ENCODE data around the gene TMSB4X. TPM values are rescaled to one million over a fixed set of nuclear protein-coding genes. Genes with fewer than 3 reads are reported as not detected.

Gene TMSB4X
- total and polyA plus RNA-seq, 4 donors = 2,762 to 17,543 (median 6,164) TPM

DNA sequence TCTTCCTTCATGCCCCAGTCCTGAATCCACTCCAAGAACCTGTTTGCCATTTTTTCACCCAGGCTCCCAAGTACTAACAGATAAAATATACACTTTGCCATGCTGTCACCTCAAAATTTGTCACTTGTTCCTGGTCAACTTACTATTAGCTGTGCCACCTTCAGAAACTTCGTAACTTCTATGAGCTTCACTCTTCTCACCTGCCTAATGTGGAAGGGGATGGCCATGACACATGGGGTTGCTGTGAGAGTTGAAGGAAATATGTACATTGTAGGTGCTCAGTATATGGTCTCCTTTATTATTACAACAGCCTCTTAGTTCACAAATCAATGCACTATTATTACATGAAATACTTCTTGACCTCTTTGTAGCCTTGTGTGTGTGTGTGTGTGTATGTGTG, 10.4 kb downstream of the TMSB4X start:
- Histone ChIP-seq H3K4me3 (ENCODE audit: low read length in 2 of 2) (no peak overlapping the region), H3K4me1 (ENCODE audit: control insufficient read depth in 1 of 2, insufficient read depth in 2 of 2, low read length in 2 of 2) (no peaks in the 10 kb centered on the region), H3K27ac (ENCODE audit: low read depth in 1 of 2, low read length in 2 of 2) (no peak overlapping the region), H3K27me3 (ENCODE audit: control insufficient read depth in 1 of 2, insufficient read depth in 2 of 2, low read length in 1 of 2) (no peaks in the 10 kb centered on the region), H3K9me3 (ENCODE audit: control insufficient read depth, low read length) (no peaks in the 10 kb centered on the region), H3K36me3 (ENCODE audit: control insufficient read depth in 1 of 2, insufficient read depth in 2 of 2, low read length in 1 of 2) (no peaks in the 10 kb centered on the region)
- DNase-seq (no peak), ATAC-seq (ENCODE audit: low FRiP score) (no peak)
- intact Hi-C loops (cut with DNase I) = no loop called here
- 76 to 95% methylated on average over 1 of the region's 1 CpG for WGBS, 2 donors

DNA sequence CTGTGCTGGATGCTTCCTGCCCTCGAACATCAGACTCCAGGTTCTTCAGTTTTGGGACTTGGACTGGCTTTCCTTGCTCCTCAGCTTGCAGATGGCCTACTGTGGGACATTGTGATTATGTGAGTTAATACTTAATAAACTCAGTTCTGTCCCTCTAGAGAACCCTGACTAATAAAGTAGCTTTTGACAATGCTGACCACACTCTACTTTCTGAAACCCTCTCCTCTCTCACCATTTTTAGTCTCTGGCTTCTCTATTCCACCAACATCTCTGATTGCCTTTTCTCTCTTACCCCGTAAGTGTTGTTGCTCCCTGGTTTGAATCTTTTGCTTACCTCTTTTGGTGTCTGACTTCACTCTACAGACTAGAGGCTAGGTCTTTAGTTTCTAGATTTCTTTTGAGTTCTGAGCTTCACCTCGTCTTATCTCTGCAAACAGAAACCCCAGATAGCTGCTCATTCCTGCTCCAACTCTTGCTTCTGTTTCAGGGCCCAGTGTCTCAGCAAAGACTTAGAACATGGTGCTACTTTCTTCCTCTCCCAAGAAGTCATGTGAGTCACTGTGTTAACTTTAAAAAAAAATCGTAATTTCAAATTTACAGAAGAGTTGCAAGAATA, 11.4 kb downstream of the TMSB4X start:
- ATAC-seq (ENCODE audit: low FRiP score) = no peak
- H3K27ac ChIP-seq (ENCODE audit: low read depth in 1 of 2, low read length in 2 of 2) = no peak overlapping the region
- intact Hi-C loops (cut with DNase I) = no loop called here
- no peaks in the 10 kb centered on the region for H3K27me3 ChIP-seq (ENCODE audit: control insufficient read depth in 1 of 2, insufficient read depth in 2 of 2, low read length in 1 of 2)
- 66 to 73% methylated on average over 4 of the region's 4 CpGs for WGBS, 2 donors
- H3K36me3 ChIP-seq (ENCODE audit: control insufficient read depth in 1 of 2, insufficient read depth in 2 of 2, low read length in 1 of 2) = no peaks in the 10 kb centered on the region
- DNase-seq = no peak
- H3K9me3 ChIP-seq (ENCODE audit: control insufficient read depth, low read length) = no peaks in the 10 kb centered on the region
- no peaks in the 10 kb centered on the region for H3K4me1 ChIP-seq (ENCODE audit: control insufficient read depth in 1 of 2, insufficient read depth in 2 of 2, low read length in 2 of 2)
- H3K4me3 ChIP-seq (ENCODE audit: low read length in 2 of 2) = no peak overlapping the region

DNA sequence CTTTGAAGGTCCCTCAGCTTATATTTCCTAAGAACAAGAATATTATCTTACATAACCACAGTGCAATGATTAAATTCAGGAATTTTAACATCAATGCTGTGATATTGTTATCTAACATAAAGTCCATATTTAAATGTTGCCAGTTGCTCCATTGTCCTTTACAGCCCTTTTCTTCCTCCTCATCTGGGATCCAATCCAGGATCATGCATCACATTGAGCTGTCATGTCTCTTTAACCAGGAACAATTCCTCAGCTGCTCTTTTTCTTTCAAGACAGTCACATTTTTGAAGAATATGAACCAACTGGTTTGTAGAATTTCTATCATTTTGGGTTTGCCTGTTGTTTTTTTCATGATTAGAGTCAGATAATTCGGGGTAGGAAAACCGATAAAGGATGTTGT, 12.0 kb downstream of the TMSB4X start:
- ATAC-seq (ENCODE audit: low FRiP score) = no peak
- H3K4me3 ChIP-seq (ENCODE audit: low read length in 2 of 2) = no peak overlapping the region
- DNase-seq = no peak
- H3K27ac ChIP-seq (ENCODE audit: low read depth in 1 of 2, low read length in 2 of 2) = no peak overlapping the region
- no peaks in the 10 kb centered on the region for H3K4me1 ChIP-seq (ENCODE audit: control insufficient read depth in 1 of 2, insufficient read depth in 2 of 2, low read length in 2 of 2)
- H3K36me3 ChIP-seq (ENCODE audit: control insufficient read depth in 1 of 2, insufficient read depth in 2 of 2, low read length in 1 of 2) = no peaks in the 10 kb centered on the region
- H3K9me3 ChIP-seq (ENCODE audit: control insufficient read depth, low read length) = no peaks in the 10 kb centered on the region
- intact Hi-C loops (cut with DNase I) = no loop called here
- 77 to 81% methylated on average over 2 of the region's 2 CpGs for WGBS, 2 donors
- no peaks in the 10 kb centered on the region for H3K27me3 ChIP-seq (ENCODE audit: control insufficient read depth in 1 of 2, insufficient read depth in 2 of 2, low read length in 1 of 2)

DNA sequence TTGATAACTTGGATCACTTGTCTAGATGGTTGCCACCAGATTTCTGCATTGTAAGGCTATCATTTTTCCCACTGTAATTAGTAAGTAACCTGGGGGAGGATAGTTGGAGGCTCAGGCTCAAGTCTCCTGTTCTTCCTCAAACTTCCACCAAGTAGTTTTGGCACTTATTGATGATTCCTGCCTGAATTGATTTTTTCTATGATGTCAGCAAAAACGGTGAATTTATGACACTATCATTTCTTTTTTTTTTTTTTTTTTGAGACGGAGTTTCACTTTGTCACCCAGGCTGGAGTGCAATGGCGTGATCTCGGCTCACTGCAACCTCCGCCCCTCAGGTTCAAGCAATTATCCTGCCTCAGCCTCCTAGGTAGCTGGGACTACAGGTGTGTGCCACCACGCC, 12.4 kb downstream of the TMSB4X start:
- WGBS, 2 donors = 88 to 91% methylated on average over 6 of the region's 6 CpGs
- no peak overlapping the region for H3K27ac ChIP-seq (ENCODE audit: low read depth in 1 of 2, low read length in 2 of 2)
- H3K4me3 ChIP-seq (ENCODE audit: low read length in 2 of 2) = no peak overlapping the region
- H3K9me3 ChIP-seq (ENCODE audit: control insufficient read depth, low read length) = no peaks in the 10 kb centered on the region
- no peaks in the 10 kb centered on the region for H3K36me3 ChIP-seq (ENCODE audit: control insufficient read depth in 1 of 2, insufficient read depth in 2 of 2, low read length in 1 of 2)
- intact Hi-C loops (cut with DNase I) = no loop called here
- no peak for DNase-seq
- H3K4me1 ChIP-seq (ENCODE audit: control insufficient read depth in 1 of 2, insufficient read depth in 2 of 2, low read length in 2 of 2) = no peaks in the 10 kb centered on the region
- no peak for ATAC-seq (ENCODE audit: low FRiP score)
- no peaks in the 10 kb centered on the region for H3K27me3 ChIP-seq (ENCODE audit: control insufficient read depth in 1 of 2, insufficient read depth in 2 of 2, low read length in 1 of 2)

DNA sequence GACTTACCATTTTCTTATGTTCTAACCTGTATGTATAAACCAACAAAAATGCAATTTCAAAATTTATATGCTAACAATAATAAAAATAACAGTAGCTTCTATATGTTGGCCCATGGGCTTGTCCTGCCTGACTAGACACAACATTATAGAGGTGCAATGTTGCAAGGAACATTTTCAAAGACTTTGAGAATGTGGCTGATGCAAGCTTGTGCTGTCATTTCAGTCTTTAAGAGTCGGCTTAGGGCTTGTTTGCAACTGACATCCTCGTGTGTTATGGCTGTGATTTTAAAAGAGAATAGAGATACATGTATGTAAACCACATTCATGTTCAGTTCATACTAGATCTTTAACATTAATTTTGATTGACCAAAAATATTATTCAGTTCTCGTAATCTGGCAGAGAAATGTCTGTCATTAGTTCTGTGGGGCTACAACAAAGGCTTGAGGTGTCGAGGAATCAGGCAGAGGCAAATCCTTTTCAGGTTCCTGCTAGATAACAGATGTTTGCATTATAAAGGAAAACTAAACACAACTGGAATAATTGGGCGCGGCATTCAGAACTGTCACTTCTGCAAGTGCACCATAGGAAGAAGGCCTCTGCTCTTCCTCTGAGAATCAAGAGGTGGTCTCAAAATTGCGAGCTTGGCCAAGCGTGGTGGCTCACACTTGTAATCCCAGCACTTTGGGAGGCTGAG, 13.1 kb downstream of the TMSB4X start:
- Histone ChIP-seq H3K4me1 (ENCODE audit: control insufficient read depth in 1 of 2, insufficient read depth in 2 of 2, low read length in 2 of 2) (no peaks in the 10 kb centered on the region), H3K4me3 (ENCODE audit: low read length in 2 of 2) (no peak overlapping the region), H3K36me3 (ENCODE audit: control insufficient read depth in 1 of 2, insufficient read depth in 2 of 2, low read length in 1 of 2) (no peaks in the 10 kb centered on the region), H3K27ac (ENCODE audit: low read depth in 1 of 2, low read length in 2 of 2) (no peak overlapping the region), H3K27me3 (ENCODE audit: control insufficient read depth in 1 of 2, insufficient read depth in 2 of 2, low read length in 1 of 2) (no peaks in the 10 kb centered on the region), H3K9me3 (ENCODE audit: control insufficient read depth, low read length) (no peaks in the 10 kb centered on the region)
- intact Hi-C loops (cut with DNase I) = no loop called here
- 78 to 89% methylated on average over 8 of the region's 8 CpGs for WGBS, 2 donors
- DNase-seq (no peak), ATAC-seq (ENCODE audit: low FRiP score) (no peak)

DNA sequence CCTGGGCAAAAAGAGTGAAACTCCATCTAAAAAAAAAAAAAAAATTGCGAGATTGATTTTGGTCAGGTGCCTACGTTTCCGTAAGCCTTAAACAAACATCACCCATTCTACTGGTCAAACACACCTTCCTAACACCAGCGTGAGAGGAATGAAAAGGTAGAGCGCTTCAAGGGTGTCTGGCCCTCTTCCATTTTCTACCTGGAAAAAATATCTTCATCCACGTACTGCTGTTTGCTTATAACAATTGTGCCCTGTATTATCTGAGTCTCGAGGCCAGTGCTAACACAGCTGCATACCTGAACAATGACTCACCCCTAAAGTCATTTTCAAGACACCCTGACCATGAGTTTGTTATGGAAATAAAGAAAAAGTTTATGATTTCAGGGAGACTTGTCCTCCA, 13.9 kb downstream of the TMSB4X start:
- Histone ChIP-seq H3K4me1 (ENCODE audit: control insufficient read depth in 1 of 2, insufficient read depth in 2 of 2, low read length in 2 of 2) (no peaks in the 10 kb centered on the region), H3K36me3 (ENCODE audit: control insufficient read depth in 1 of 2, insufficient read depth in 2 of 2, low read length in 1 of 2) (no peaks in the 10 kb centered on the region), H3K9me3 (ENCODE audit: control insufficient read depth, low read length) (no peaks in the 10 kb centered on the region), H3K4me3 (ENCODE audit: low read length in 2 of 2) (no peak overlapping the region), H3K27ac (ENCODE audit: low read depth in 1 of 2, low read length in 2 of 2) (no peak overlapping the region), H3K27me3 (ENCODE audit: control insufficient read depth in 1 of 2, insufficient read depth in 2 of 2, low read length in 1 of 2) (no peaks in the 10 kb centered on the region)
- 7 to 29% methylated on average over 7 of the region's 7 CpGs for WGBS, 2 donors
- no peak for ATAC-seq (ENCODE audit: low FRiP score)
- intact Hi-C loops (cut with DNase I) = no loop called here
- no peak for DNase-seq

DNA sequence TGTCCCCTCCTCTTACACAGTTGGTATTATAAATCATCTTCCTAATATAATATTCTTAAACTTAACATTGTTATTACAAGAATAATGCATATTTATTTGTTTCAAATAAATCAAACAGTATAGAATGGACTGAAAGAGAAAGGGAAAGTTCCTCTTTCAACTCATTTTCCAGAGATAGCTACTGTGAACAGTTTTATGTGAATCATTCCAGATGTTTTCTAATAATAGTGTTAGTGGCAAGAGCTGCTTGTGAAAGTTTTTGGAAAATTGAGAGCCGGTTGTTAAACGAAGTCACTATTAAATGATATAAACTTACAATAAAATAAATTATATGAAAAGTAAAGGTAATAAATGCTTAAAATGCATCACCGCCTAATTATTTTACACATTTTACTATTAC, 14.6 kb downstream of the TMSB4X start:
- no peak overlapping the region for H3K27ac ChIP-seq (ENCODE audit: low read depth in 1 of 2, low read length in 2 of 2)
- H3K4me3 ChIP-seq (ENCODE audit: low read length in 2 of 2) = no peak overlapping the region
- 35 to 62% methylated on average over 3 of the region's 3 CpGs for WGBS, 2 donors
- H3K9me3 ChIP-seq (ENCODE audit: control insufficient read depth, low read length) = no peaks in the 10 kb centered on the region
- H3K4me1 ChIP-seq (ENCODE audit: control insufficient read depth in 1 of 2, insufficient read depth in 2 of 2, low read length in 2 of 2) = no peaks in the 10 kb centered on the region
- no peaks in the 10 kb centered on the region for H3K36me3 ChIP-seq (ENCODE audit: control insufficient read depth in 1 of 2, insufficient read depth in 2 of 2, low read length in 1 of 2)
- DNase-seq = no peak
- intact Hi-C loops (cut with DNase I) = no loop called here
- ATAC-seq (ENCODE audit: low FRiP score) = no peak
- no peaks in the 10 kb centered on the region for H3K27me3 ChIP-seq (ENCODE audit: control insufficient read depth in 1 of 2, insufficient read depth in 2 of 2, low read length in 1 of 2)

DNA sequence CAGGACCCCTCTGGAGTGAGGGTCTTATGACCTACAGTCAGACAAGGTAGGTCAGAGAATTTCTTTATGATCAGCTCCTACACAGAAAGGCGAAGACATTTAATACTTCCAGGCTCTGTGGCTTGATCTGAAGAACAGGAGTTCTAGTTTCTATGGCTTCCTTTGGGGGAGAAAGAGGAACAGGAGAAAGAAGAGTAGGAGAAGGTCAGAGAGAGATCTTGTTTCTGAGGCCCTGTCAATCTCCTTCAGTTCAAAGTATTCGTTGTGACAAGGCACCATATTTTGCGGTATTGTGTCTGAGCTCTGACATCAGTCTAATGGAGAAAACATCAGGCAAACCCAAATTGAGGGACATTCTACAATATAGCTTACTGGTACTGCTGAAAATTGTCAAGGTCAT, 16.7 kb downstream of the TMSB4X start:
- ATAC-seq (ENCODE audit: low FRiP score) = no peak
- no peak for DNase-seq
- no peaks in the 10 kb centered on the region for H3K4me1 ChIP-seq (ENCODE audit: control insufficient read depth in 1 of 2, insufficient read depth in 2 of 2, low read length in 2 of 2)
- H3K27ac ChIP-seq (ENCODE audit: low read depth in 1 of 2, low read length in 2 of 2) = no peak overlapping the region
- H3K9me3 ChIP-seq (ENCODE audit: control insufficient read depth, low read length) = no peaks in the 10 kb centered on the region
- no peak overlapping the region for H3K4me3 ChIP-seq (ENCODE audit: low read length in 2 of 2)
- intact Hi-C loops (cut with DNase I) = no loop called here
- 88 to 95% methylated on average over 3 of the region's 3 CpGs for WGBS, 2 donors
- no peaks in the 10 kb centered on the region for H3K27me3 ChIP-seq (ENCODE audit: control insufficient read depth in 1 of 2, insufficient read depth in 2 of 2, low read length in 1 of 2)
- no peaks in the 10 kb centered on the region for H3K36me3 ChIP-seq (ENCODE audit: control insufficient read depth in 1 of 2, insufficient read depth in 2 of 2, low read length in 1 of 2)

DNA sequence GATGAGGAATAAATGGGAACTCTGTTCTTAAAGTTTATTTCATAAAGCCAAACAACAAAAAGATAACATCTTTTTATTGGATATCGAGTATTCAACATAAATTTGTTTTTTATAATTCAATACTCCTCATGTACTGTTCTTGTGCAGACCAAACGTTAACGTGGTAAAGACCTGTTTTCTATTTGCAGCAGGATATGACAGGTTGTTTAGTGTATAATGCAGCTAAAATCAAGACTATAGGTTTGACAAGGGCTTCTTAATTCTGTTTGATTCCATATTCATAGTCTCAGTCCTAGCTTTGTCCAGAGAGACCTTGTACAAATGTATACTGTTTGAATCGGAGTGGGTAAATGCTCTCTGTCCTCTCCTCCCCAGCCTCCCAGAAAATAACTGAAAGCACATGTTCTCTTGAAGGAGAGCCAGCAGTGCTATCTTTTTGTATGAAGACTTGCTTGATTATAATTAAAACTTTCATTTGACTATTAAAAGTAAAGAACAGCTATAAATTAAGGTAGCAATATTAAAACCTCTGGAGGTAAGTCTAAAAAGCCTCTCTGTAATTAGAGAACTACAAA, 17.7 kb downstream of the TMSB4X start:
- ATAC-seq (ENCODE audit: low FRiP score) = no peak
- H3K27ac ChIP-seq (ENCODE audit: low read depth in 1 of 2, low read length in 2 of 2) = peak overlapping the region in 1 of 2 donors; percentile 57
- 30 to 48% methylated on average over 4 of the region's 4 CpGs for WGBS, 2 donors

More for the DNA sequence above, 17.7 kb downstream of the TMSB4X start:
- Histone ChIP-seq H3K4me1 (ENCODE audit: control insufficient read depth in 1 of 2, insufficient read depth in 2 of 2, low read length in 2 of 2) (no peaks in the 10 kb centered on the region), H3K4me3 (ENCODE audit: low read length in 2 of 2) (no peak overlapping the region), H3K36me3 (ENCODE audit: control insufficient read depth in 1 of 2, insufficient read depth in 2 of 2, low read length in 1 of 2) (no peaks in the 10 kb centered on the region), H3K9me3 (ENCODE audit: control insufficient read depth, low read length) (no peaks in the 10 kb centered on the region), H3K27me3 (ENCODE audit: control insufficient read depth in 1 of 2, insufficient read depth in 2 of 2, low read length in 1 of 2) (no peaks in the 10 kb centered on the region)
- DNase-seq = no peak
- intact Hi-C loops (cut with DNase I) = no loop called here
